GM18498 (cell line): ENCODE data around the gene ACAP3.

Experiments
- ATAC-seq: cut with Tn5 transposase; IDR thresholded peaks from one replicate; pipeline ENCODE4 v1.9.1; 2021; ENCODE audit warnings: mild to moderate bottlenecking, moderate library complexity; ENCODE audit not compliant: unreplicated experiment

ACAP3 gene

GRCh38 chr1:1304331-1305299 is 3.1 kb downstream of the ACAP3 start:
- ATAC-seq: no peak

GRCh38 chr1:1303736-1304135 is 4.0 kb downstream of the ACAP3 start:
- ATAC-seq: no peak

GRCh38 chr1:1302951-1303509 is 4.7 kb downstream of the ACAP3 start:
- ATAC-seq: no peak

GRCh38 chr1:1302006-1302430 is 5.7 kb downstream of the ACAP3 start:
- ATAC-seq: no peak

GRCh38 chr1:1300352-1300739 is 7.4 kb downstream of the ACAP3 start:
- ATAC-seq: no peak

- no peak for ATAC-seq
Observed at GRCh38 chr1:1299686-1300351, 7.9 kb downstream of the ACAP3 start.

GRCh38 chr1:1298861-1299685 is 8.7 kb downstream of the ACAP3 start:
- no peak for ATAC-seq

- no peak for ATAC-seq
Observed at GRCh38 chr1:1297802-1298424, 9.8 kb downstream of the ACAP3 start.

GRCh38 chr1:1296070-1297061 is 11.4 kb downstream of the ACAP3 start:
- ATAC-seq: no peak

GRCh38 chr1:1295154-1295923 is 12.4 kb downstream of the ACAP3 start:
- ATAC-seq: no peak

GRCh38 chr1:1294250-1294890 is 13.4 kb downstream of the ACAP3 start:
- no peak for ATAC-seq

- no peak for ATAC-seq
Observed at GRCh38 chr1:1293263-1294249, 14.2 kb downstream of the ACAP3 start.

GRCh38 chr1:1292851-1293250 is 14.9 kb downstream of the ACAP3 start:
- no peak for ATAC-seq

- no peak for ATAC-seq
Observed at GRCh38 chr1:1292442-1292779, 15.3 kb downstream of the ACAP3 start.

- ATAC-seq: peak; percentile 62
Observed at GRCh38 chr1:1291548-1292441, 15.9 kb downstream of the ACAP3 start.

- ATAC-seq: no peak
Observed at GRCh38 chr1:1291023-1291528, 16.7 kb downstream of the ACAP3 start.
